SH-SY5Y (cell line): ENCODE data around the gene PBX3.

ENCODE experiments used
- GATA2 ChIP-seq: IDR thresholded peaks from 2 replicates; pipeline ENCODE4 v1.6.1; 2011; ENCODE audit warnings: mild to moderate bottlenecking, low read depth, low read length
- GATA3 ChIP-seq: IDR thresholded peaks from 2 replicates; pipeline ENCODE4 v1.6.1; 2011; ENCODE audit warnings: low read depth, mild to moderate bottlenecking, low read length, moderate library complexity

PBX3 gene

DNA sequence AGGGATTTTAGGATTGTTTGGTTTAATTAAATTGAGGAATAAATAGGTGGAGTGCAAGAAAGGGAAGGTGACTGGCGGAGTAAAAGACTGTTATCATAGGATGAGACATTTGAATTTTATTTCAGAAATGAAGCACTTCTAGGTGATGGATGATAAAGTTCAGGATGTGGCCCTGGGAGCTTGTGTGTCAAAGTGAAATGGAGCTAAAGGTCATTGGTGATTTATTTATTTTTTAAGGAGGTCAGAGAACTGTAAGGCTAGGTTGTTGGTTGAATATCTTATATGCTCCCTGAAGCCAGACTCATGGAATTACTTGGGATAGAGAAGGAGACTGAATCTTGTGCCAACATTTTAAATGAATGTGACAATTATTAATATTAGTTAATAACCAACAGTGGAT lies 40.5 kb downstream of the PBX3 start:
- TF ChIP-seq GATA3: no peak
- no peak for TF ChIP-seq GATA2

DNA sequence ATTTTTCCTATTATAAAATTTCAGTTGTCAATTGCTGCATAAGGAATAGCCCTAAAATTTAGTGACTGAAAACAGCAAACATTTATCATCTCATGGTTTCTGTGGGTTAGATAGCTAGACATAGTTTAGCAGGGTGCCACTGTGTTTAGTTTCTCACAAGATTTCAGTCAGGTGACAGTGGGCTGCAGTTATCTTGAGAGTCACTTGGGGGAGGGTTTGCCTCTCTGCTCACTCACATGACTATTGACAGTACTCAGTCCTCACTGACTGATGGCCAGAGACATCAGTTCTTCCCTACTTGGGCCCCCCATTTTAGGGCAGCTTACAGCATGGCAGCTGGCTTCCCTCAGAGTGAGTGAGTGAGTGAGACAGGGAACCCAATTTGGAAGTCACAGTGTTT lies 42.0 kb downstream of the PBX3 start:
- TF ChIP-seq GATA2 (no peak), GATA3 (no peak)

GRCh38 chr9:125794708-125795107 lies 47.5 kb downstream of the PBX3 start:
- TF ChIP-seq GATA3 (no peak), GATA2 (no peak)

GRCh38 chr9:125795970-125796596 lies 48.9 kb downstream of the PBX3 start:
- TF ChIP-seq GATA3 (no peak), GATA2 (no peak)

- no peak for TF ChIP-seq GATA3
- TF ChIP-seq GATA2: no peak
Measured at GRCh38 chr9:125797930-125798329, 50.8 kb downstream of the PBX3 start.

- TF ChIP-seq GATA2 (no peak), GATA3 (no peak)
Measured at GRCh38 chr9:125803526-125803925, 56.4 kb downstream of the PBX3 start.

GRCh38 chr9:125805057-125805456 lies 57.9 kb downstream of the PBX3 start:
- TF ChIP-seq GATA2: no peak
- TF ChIP-seq GATA3: no peak

- TF ChIP-seq GATA3 (no peak), GATA2 (no peak)
Measured at GRCh38 chr9:125805586-125805985, 58.4 kb downstream of the PBX3 start.

GRCh38 chr9:125807079-125807478 lies 59.9 kb downstream of the PBX3 start:
- TF ChIP-seq GATA3 (no peak), GATA2 (no peak)

DNA sequence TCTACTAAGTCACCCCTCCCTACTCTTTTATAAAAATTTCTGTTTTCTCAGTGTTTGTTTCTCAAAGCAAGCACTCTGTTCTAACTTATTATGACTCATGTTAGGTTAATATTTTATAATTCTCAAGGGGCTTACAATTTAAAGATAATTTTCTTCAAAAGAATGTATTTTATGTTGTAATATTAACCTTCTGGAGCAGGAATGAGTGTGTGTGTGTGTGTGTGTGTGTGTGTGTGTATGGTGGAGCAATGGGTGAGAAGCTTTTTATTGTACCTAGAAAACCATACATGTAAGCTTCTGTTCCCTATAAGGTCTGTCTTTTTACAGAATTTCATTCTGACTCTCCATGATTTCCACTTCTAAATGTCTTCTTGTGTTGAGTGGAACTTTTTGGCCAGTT lies 63.0 kb downstream of the PBX3 start:
- TF ChIP-seq GATA3 (no peak), GATA2 (no peak)

DNA sequence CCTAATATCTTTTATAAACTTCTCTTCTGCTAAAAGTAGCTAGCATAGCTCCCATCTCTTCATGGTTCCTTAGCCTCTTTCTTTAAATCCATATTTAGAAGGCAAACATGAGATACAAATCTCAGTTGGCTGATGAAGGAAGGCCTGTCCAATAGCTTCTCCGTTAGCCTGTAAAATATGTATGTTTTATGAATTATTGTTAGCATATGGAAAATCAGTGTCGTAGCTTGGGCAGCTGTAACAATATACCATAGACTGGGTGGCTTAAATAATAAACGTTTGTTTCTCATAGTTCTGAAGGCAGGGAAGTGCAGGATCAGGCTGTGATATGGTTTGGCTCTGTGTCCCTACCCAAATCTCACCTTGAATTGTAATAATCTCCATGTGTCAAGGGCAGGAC lies 63.8 kb downstream of the PBX3 start:
- TF ChIP-seq GATA3 (no peak), GATA2 (no peak)

DNA sequence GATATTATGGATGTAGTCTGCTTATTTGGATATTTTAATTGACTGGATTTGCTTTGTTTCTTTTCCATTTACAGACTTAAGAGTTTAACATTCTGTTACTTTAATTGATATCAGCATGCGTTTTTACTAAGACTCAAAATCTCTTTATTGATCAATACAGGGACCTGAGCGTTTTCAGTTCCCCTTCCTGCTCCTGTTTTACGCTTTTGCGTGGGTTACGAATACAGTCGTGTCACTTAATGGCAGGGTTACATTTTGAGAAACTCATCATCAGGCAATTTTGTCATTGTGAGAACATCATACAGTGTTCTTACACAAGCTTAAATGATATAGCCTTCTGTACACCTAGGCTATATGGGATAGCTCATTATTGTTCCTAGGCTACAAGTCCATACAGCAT lies 65.2 kb downstream of the PBX3 start:
- TF ChIP-seq GATA3 (no peak), GATA2 (no peak)

- no peak for TF ChIP-seq GATA3
Measured at GRCh38 chr9:125815568-125815967, 68.4 kb downstream of the PBX3 start.

- TF ChIP-seq GATA3 (no peak), GATA2 (no peak)
Measured at GRCh38 chr9:125816321-125816720, 69.1 kb downstream of the PBX3 start.

GRCh38 chr9:125820100-125820804 lies 73.1 kb downstream of the PBX3 start:
- TF ChIP-seq GATA3 (no peak), GATA2 (no peak)

- TF ChIP-seq GATA2: no peak
- TF ChIP-seq GATA3: no peak
Measured at GRCh38 chr9:125821078-125821477, 73.9 kb downstream of the PBX3 start.

DNA sequence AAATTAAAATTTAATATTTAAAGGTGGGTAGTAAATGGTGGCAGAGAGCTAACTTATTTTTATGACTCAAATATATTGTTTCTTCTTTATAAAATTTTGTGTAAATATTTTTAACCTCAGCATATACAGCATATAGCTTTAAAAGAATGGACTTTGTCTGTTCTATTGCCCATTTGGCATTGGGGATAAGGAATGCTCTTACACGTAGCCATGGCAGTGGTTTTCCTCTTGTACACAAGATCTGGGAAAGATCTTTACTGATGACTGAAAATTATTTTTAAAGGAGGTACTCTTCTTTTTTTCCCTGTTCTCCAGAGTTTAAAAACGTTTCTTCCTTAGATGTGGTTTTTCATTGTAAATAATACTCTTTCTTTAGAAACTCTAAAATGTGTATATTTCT lies 75.0 kb downstream of the PBX3 start:
- TF ChIP-seq GATA3 (no peak), GATA2 (no peak)
